Neutrophil (primary cell): ENCODE measurements around the gene RGSL1.
A peak's percentile ranks its signal among the peaks of the same experiment; 100 is the strongest.

Source experiments
- H3K27ac ChIP-seq: fragments of 200-600 bp; sonication (generic); 2 replicates; pipeline ENCODE4 v1.5.1; 2016; ENCODE audit warnings: mild to moderate bottlenecking, moderate library complexity
- H3K27me3 ChIP-seq: fragments of 200-600 bp; sonication (generic); 2 replicates; pipeline ENCODE4 v1.6.0; 2016; ENCODE audit warnings: mild to moderate bottlenecking
- H3K36me3 ChIP-seq: fragments of 200-600 bp; sonication (generic); 2 replicates; pipeline ENCODE4 v1.5.1; 2017
- H3K4me1 ChIP-seq, 2 experiments: fragments of 200-600 bp in 1 of 2; sonication (generic) in 1 of 2; 1 replicate in 1 of 2; 2 replicates in 1 of 2; pipeline versions ENCODE4 v1.5.1 to v1.6.1; 2013 to 2016; ENCODE audit warnings: low read depth in 1 of 2, low read length in 1 of 2, mild to moderate bottlenecking in 1 of 2, moderate library complexity in 1 of 2; ENCODE audit not compliant: control insufficient read depth in 1 of 2, insufficient read depth in 1 of 2
- H3K4me3 ChIP-seq, 2 experiments: fragments of 200-600 bp in 1 of 2; sonication (generic) in 1 of 2; 1 replicate in 1 of 2; 2 replicates in 1 of 2; pipeline ENCODE4 v1.5.1; 2013 to 2016; ENCODE audit warnings: low read depth in 1 of 2, low read length in 1 of 2, mild to moderate bottlenecking in 1 of 2, moderate library complexity in 1 of 2
- H3K9me3 ChIP-seq: fragments of 200-600 bp; sonication (generic); 2 replicates; pipeline ENCODE4 v1.5.1; 2016
- CTCF ChIP-seq: fragments of 200-600 bp; sonication (generic); IDR thresholded peaks from 2 replicates; pipeline ENCODE4 v1.5.1; 2016; ENCODE audit warnings: antibody characterized with exemption

RGSL1 gene

GRCh38 chr1:182602935-182603645, 153.1 kb downstream of the RGSL1 start:
- no peak overlapping the region for H3K4me3 ChIP-seq
- no peaks in the 10 kb centered on the region for H3K9me3 ChIP-seq
- no peak for TF ChIP-seq CTCF
- peaks cover 11% of the 10 kb centered on the region in 2 experiments for H3K4me1 ChIP-seq
- no peak overlapping the region for H3K27ac ChIP-seq
- H3K27me3 ChIP-seq = peaks cover 68% of the 10 kb centered on the region
- no peaks in the 10 kb centered on the region for H3K36me3 ChIP-seq

- no peak overlapping the region for H3K27ac ChIP-seq
Measured at GRCh38 chr1:182603646-182604174, 153.8 kb downstream of the RGSL1 start.

DNA sequence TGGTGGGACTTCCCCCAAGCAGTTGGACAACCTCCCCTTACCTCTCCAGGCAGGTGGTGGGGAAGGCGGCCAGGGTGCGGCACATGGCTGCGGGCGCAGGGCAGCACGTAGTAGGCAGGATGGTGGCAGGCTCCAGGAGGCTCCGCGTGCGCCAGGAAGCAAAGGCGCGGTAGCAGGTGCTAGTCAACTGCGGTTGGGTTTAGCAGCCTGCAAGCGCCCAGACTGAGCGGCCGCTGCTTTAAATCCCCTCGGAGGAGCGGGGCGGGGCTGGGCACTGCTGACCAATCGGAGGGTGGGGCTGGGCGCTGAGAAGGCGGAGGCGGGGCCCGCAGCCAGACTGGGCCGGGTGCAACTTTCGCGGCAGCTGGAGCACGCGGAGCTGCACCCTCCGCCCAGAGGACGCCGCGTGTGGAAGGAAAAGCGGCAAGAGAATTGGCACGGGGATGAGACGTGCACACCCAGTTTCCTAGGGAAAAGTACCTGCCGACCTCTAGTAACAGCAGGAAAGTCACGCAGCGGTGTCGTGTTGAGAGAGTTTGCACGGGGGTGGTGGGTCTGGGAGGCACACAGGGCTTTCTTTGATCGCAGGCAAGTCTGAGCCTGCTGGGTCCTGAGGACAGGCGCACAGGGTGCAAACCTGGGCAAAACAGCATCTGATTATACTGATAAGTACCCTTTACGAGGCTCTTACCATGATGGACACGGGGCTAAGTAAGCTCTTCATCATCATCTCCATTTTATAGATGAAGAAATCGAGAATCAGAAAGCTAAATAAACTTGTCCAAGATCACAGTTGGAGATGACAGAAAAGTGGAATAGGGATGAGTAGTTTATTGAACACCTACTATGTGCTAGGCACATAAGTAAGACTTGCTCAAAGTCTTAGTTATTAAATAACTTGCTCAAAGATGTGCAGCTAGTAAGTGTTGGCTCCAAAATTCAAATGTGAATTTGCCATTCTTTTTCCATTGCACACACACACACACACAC, 154.5 kb downstream of the RGSL1 start, which contains the start of gene RGS16:
TSS of gene RGS16 (minus strand) at position 215 of the 990 bp plus-strand sequence. CDS start at position 85, 130 bp downstream.
- no peaks in the 10 kb centered on the region for H3K36me3 ChIP-seq
- H3K27ac ChIP-seq = peak within 1 kb of the TSS; percentile 16
- peak within 1 kb of the TSS; percentile 44 to 61 for H3K4me3 ChIP-seq
- no peaks in the 10 kb centered on the region for H3K9me3 ChIP-seq
- H3K4me1 ChIP-seq = peaks cover 11% of the 10 kb centered on the region in 2 experiments
- H3K27me3 ChIP-seq = peaks cover 81% of the 10 kb centered on the region
- peak; percentile 34 for TF ChIP-seq CTCF

More at GRCh38 chr1:182603646-182604174, 153.8 kb downstream of the RGSL1 start:
- Histone ChIP-seq H3K27me3 (peaks cover 74% of the 10 kb centered on the region), H3K4me3 (peak overlapping the region; percentile 44 to 61), H3K36me3 (no peaks in the 10 kb centered on the region), H3K9me3 (no peaks in the 10 kb centered on the region), H3K4me1 (peaks cover 11% of the 10 kb centered on the region in 2 experiments)
- no peak for TF ChIP-seq CTCF

DNA sequence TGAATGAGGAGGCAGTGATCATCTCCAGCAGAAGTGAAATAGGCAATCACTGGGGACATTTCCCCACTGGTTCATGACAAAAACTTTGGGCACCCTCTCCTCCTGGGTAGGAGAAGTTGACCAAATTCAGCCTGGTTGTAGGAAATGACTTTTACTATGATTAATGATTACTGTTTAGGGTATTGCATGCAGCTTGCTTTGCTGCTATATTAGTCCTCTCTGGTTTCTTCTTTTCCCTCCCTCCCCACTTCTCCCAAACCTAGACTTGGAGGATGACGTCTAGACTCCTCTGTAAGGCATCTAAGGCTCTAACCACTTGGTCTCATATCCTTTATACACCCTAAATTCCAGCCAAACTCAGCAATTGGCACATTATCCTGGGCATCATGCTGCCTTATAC, 157.6 kb downstream of the RGSL1 start:
- TF ChIP-seq CTCF = no peak
- Histone ChIP-seq H3K4me1 (peaks cover 11% of the 10 kb centered on the region in 2 experiments), H3K9me3 (no peaks in the 10 kb centered on the region), H3K27me3 (peaks cover 99% of the 10 kb centered on the region), H3K27ac (no peak overlapping the region), H3K4me3 (no peak overlapping the region), H3K36me3 (no peaks in the 10 kb centered on the region)

- Histone ChIP-seq H3K36me3 (no peaks in the 10 kb centered on the region), H3K9me3 (no peaks in the 10 kb centered on the region), H3K27ac (no peak overlapping the region), H3K27me3 (peaks cover 99% of the 10 kb centered on the region), H3K4me3 (no peak overlapping the region), H3K4me1 (peaks cover 11% of the 10 kb centered on the region in 2 experiments)
- TF ChIP-seq CTCF = no peak
Measured at GRCh38 chr1:182608236-182608635, 158.3 kb downstream of the RGSL1 start.
